BE2C (cell line): Measurements from ENCODE around the gene ASF1A.
"Not testable (repeated sequence)": the region's sequence is repeated elsewhere in the genome, so short reads cannot be mapped to it uniquely, and the experiment has no call there.

Source experiments
- DNase-seq: peaks from one replicate; pipeline ENCODE4 v3.0.0-alpha.2; 2020
- H3K27me3 ChIP-seq: fragments of 250-450 bp; sonication (Bioruptor Pico); 2 replicates; pipeline ENCODE4 v1.5.1; 2020; ENCODE audit warnings: mild to moderate bottlenecking
- H3K36me3 ChIP-seq: fragments of 250-450 bp; sonication (Bioruptor Pico); 2 replicates; pipeline ENCODE4 v1.5.1; 2020; ENCODE audit warnings: mild to moderate bottlenecking
- H3K4me1 ChIP-seq: fragments of 250-450 bp; sonication (Bioruptor Pico); 2 replicates; pipeline ENCODE4 v1.5.1; 2020
- H3K4me3 ChIP-seq: 2 replicates; pipeline ENCODE4 v1.5.1; 2011; ENCODE audit warnings: low read depth, low read length
- H3K9me3 ChIP-seq: fragments of 250-450 bp; sonication (Bioruptor Pico); 2 replicates; pipeline ENCODE4 v1.5.1; 2020
- TF ChIP-seq, protein P1 (sequence below): IDR thresholded peaks from 2 replicates; pipeline ENCODE4 v1.5.1; 2012; ENCODE audit warnings: mild to moderate bottlenecking, low read depth, low read length

ASF1A gene

DNA sequence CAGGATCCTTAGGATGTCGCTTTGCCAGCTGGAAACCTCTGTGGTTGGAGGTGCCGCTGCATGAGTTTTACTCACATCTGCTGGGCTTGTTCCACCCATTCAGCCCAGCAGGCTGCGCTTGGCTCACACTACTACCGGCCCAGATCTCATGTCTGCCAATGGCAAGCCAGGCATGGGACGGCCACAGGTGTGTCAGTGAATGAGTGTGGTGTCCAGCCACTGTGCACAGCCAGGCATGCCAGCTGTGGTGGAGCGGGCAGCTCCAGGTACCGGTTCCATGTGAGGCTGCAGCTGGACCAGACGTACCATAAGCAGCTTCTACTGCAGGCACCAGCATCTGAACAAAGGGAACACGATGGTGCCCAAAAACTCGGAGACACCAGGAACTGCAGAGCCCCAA is 33.1 kb upstream of the ASF1A start:
- DNase-seq, result peak; percentile 15
- Histone ChIP-seq H3K9me3 (no peaks in the 10 kb centered on the region), H3K36me3 (no peaks in the 10 kb centered on the region), H3K4me1 (no peaks in the 10 kb centered on the region), H3K27me3 (no peaks in the 10 kb centered on the region), H3K4me3 (no peak overlapping the region)
- TF ChIP-seq, protein P1, sequence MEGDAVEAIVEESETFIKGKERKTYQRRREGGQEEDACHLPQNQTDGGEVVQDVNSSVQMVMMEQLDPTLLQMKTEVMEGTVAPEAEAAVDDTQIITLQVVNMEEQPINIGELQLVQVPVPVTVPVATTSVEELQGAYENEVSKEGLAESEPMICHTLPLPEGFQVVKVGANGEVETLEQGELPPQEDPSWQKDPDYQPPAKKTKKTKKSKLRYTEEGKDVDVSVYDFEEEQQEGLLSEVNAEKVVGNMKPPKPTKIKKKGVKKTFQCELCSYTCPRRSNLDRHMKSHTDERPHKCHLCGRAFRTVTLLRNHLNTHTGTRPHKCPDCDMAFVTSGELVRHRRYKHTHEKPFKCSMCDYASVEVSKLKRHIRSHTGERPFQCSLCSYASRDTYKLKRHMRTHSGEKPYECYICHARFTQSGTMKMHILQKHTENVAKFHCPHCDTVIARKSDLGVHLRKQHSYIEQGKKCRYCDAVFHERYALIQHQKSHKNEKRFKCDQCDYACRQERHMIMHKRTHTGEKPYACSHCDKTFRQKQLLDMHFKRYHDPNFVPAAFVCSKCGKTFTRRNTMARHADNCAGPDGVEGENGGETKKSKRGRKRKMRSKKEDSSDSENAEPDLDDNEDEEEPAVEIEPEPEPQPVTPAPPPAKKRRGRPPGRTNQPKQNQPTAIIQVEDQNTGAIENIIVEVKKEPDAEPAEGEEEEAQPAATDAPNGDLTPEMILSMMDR, result no peak

GRCh38 chr6:118862443-118862842 is 31.5 kb upstream of the ASF1A start:
- Histone ChIP-seq H3K9me3 (no peaks in the 10 kb centered on the region), H3K36me3 (no peaks in the 10 kb centered on the region), H3K4me1 (no peaks in the 10 kb centered on the region), H3K4me3 (no peak overlapping the region), H3K27me3 (no peaks in the 10 kb centered on the region)
- DNase-seq, result no peak
- TF ChIP-seq, protein P1, result no peak

GRCh38 chr6:118864341-118865099 is 29.4 kb upstream of the ASF1A start:
- H3K4me1 ChIP-seq, result no peaks in the 10 kb centered on the region
- no peaks in the 10 kb centered on the region for H3K36me3 ChIP-seq
- no peaks in the 10 kb centered on the region for H3K27me3 ChIP-seq
- no peaks in the 10 kb centered on the region for H3K9me3 ChIP-seq
- TF ChIP-seq, protein P1, result no peak
- H3K4me3 ChIP-seq, result no peak overlapping the region
- DNase-seq, result no peak

- no peaks in the 10 kb centered on the region for H3K36me3 ChIP-seq
- TF ChIP-seq, protein P1, result no peak
- no peaks in the 10 kb centered on the region for H3K4me1 ChIP-seq
- no peak overlapping the region for H3K4me3 ChIP-seq
- H3K27me3 ChIP-seq, result no peaks in the 10 kb centered on the region
- H3K9me3 ChIP-seq, result no peaks in the 10 kb centered on the region
- no peak for DNase-seq
Measured at GRCh38 chr6:118865100-118865391, 28.9 kb upstream of the ASF1A start.

DNA sequence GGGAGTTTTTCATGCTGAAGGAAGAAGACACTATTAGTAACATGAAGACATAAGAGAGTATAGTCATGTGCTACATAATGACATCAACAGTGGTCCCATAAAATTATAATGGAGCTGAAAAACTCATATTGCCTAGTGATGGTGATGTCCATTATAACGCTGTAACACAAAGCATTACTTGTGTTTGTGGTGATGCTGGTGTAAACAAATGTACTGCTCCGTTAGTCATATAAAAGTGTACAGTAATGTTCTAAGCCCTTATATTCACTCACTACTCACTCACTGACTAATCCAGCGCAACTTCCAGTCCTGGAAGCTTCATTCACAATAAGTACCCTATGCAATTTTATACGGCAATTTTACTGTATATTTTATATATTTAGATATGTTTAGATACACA is 26.8 kb upstream of the ASF1A start:
- H3K4me3 ChIP-seq, result no peak overlapping the region
- no peaks in the 10 kb centered on the region for H3K36me3 ChIP-seq
- H3K27me3 ChIP-seq, result no peaks in the 10 kb centered on the region
- H3K4me1 ChIP-seq, result no peaks in the 10 kb centered on the region
- no peaks in the 10 kb centered on the region for H3K9me3 ChIP-seq
- TF ChIP-seq, protein P1, result no peak
- no peak for DNase-seq

GRCh38 chr6:118868901-118869300 is 25.1 kb upstream of the ASF1A start:
- not testable (repeated sequence) for H3K4me1 ChIP-seq, H3K4me3 ChIP-seq, H3K36me3 ChIP-seq, H3K27me3 ChIP-seq, DNase-seq, H3K9me3 ChIP-seq
